ENCODE measurements around the gene TRAF1.

The TRAF1 gene

DNA sequence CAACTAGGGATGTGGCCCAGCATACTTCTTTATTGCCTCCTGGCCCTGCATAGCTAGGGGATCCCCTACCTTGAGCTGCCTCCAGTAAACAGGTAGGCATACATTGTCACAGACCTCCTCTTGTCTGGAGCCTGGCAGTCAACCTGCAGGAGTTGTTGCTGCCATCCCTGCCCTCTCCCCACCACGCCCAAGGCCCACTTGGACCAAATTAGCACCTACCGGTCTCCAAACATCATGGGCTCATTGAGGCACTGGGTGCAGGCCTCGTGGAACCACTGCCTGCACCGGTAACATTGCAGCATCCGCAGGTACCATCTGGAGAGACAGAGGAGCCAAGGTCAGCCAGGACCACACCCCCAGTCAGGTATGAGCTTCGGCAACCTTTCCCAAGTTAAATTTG, 59.9 kb downstream of the TRAF1 start:
- no peak for DNase-seq

DNA sequence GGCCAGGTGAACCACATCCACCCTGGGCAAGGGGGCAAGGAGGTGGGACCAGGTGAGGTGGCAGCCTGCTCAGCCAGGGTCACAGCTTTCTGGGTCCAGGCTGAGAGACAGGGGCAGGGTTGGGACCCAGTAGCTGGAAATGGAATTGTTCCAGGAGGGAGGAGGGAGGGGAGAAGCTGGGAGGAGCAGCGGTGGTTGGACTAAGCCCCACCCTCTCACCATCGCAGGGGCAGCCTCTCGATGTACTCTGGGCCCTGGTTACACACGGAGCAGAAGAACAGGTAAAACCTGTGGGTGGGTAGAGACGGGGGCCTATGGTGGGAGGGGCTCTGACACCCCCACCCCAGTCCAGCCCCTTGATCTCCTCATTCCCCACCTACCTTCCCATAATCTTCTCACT, 60.8 kb downstream of the TRAF1 start:
- DNase-seq, result no peak

DNA sequence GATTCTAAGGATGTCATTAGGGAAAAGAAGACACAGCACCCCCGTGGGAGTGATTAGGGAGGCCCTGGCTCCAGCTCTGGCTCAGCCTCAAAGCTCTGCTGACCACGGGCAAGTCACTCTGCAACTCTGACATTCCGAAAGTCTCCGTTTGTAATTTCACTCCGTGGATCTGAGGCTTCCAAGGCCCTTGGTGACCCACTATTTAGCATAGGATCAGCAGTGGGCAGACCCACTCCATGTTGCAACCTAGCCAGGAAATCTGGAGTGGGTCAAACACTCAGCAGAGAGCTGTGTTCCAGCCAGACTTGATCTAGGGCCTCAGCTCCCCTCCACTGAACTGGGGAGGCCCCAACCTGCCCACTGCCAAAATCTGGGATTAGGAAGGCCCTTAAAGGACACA, 61.4 kb downstream of the TRAF1 start:
- DNase-seq, result no peak

DNA sequence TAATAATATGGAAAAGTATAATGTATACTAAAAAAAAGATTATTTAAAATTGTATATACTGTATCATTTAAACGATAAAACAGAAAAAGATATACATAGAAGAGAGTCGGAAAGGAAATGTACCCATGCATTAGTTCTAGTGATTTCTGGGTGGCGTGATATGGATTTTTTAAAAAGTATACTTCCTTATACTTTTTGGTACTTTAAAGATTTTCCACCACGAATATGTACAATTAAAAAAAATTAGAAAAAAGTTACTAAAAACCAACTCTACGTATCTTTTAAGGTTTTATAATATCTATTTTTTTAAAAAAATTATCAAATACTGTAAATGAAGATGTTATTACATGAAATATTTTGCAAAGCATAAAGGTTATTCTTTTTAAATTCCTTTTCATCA, 61.9 kb downstream of the TRAF1 start:
- no peak for DNase-seq

DNA sequence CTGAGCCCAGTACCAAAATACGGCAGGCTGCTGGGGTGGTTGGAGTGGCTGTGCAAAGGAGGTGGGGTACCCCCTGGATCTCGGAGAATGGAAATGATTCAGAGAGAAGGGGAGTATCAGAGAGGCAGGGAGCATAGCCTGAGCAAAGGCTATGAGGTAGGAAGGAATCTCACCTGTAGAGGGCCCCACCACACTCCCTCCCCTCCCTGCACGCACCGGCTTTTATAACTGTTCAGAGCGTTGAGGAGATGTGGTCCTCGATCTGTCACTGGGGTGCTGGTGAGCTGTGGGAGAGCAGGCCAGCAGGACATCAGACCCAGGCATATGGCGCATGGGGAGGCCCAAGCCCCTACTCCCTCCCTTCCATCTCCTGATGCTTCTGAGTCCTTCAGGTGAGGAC, 62.8 kb downstream of the TRAF1 start:
- no peak for DNase-seq

DNA sequence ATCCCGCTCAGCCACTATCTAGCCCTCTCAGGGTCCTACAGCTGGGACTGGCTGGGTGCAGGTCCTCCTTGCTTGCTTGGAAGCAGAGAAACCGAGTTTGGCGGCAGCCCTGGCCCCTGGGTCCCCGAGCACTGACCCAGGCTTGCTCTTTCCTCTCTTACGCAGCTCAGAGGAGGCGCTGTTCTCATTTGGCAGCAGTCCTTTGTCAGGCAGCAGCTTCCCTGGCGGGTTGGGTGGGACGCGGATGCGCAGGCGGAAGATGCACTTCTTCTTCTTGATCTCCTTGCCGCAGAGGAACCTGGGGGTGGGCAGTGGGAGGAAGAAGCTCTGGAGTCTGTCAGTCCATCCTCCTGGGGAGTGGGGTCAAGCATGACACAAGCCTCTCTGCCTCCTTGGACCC, 64.1 kb downstream of the TRAF1 start:
- no peak for DNase-seq

DNA sequence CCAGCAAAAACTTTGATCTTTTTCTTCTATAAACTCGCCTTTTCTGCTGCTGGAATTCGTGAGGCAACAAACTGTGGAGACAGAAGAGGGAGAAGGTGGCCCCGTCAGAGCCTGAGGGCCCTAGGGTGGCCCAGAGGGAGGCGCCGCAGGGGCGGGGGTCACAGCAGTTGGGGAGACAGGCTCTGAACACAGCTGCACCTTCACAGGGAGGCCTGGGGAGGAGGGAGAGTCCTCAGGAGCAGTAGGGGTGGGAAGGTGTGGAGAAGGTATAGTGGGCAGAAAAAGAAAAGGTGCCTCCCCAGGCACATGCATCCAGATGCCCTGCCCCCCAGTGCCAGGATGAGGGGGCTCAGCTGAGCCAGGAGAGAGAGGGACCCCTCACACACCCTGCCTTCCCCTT, 64.7 kb downstream of the TRAF1 start:
- DNase-seq, result no peak

DNA sequence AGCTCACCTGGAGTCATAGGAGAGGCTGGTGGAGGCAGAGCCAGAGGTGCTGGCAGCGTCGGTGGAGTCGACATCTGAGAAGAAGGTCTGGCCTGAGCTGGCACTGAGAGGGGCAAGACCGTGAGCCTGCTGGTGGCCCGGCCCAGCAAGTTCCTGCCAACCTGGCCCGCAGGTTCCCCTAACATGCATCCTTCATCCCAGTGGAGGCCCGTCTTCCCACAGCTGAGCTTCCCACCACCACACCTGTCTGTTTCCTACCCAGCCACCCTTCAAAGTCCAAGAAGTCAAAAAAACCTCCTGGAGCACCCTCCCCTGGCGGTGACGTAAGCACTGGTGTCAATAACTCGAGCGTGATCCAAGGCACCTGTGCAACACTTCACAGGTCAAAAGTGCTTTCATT, 66.5 kb downstream of the TRAF1 start:
- DNase-seq, result no peak

DNA sequence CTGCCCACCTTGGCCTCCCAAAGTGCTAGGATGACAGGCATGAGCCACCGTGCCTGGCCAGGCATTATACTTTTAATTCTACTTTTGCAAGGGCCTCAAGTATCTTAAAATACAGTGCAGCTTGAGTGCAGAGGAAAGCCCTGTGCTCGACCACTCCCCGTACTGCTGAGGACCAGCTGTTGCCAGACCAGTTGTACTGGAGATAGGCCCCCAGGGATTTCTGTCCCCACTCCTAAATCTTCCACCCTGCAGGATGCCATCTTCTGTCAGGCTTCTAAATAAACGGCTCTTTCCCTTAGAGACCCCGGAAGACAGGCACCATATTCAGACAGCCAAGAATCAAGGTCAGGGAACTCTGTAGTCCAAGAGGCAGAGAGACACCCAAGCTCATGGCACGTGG, 67.2 kb downstream of the TRAF1 start:
- DNase-seq, result no peak

DNA sequence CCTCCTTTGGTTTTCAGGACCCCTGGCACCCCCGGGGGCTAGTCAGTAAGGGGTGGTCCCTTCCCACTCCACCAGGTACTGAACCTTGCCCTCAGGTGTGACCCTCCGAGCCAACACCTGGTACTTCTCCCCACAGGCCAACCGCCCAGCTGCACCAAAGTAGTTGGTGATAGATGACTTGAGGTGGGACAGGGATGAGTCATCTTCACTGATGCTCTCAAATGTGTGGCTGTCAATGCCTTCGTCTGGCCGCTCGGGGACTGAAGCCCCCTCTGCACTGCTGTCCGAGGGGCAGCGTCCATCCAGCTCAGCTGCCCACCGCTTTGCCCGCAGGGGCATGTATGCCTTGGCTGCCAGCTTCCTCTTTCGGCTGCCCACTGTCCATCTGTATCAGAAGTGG, 68.7 kb downstream of the TRAF1 start:
- DNase-seq, result no peak

DNA sequence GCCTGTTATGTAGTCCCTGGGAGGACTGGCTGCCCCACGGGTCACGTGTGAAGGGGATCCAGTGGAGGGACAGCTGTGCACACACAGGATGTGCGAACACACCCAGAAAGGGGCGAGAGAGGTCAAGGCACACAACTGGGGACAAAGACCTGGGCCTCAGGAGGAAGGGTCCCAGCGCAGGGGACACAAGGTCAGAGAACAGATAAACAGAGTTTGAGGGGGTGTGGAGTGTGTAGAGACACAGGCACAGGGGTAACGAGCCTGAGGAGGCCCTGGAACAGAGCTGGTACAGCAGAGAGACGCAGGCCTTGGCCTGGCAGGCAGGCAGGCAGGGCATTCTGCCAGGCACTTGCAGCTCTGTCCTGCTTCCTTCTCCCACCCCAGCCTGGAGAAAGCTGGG, 69.1 kb downstream of the TRAF1 start:
- no peak for DNase-seq

DNA sequence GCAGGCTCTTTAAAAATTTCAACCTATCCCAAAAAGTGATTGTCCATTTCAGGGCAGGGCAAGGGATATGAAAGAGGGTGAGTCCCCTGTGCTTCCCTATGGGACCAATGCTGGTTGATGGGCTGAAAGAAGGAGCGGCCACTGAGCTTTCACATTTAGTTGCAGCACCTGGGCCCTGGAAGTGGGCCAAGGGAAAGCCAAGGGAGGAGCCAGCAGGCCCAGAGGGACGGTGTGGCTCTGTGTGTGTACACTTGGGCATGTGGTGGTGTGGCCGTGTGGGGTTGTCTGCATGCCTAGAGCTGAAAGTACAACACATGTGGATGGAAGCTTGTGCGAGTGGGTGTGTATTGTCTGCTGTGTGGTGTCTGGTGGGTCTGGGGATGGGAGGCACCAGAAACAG, 69.9 kb downstream of the TRAF1 start:
- DNase-seq, result no peak

DNA sequence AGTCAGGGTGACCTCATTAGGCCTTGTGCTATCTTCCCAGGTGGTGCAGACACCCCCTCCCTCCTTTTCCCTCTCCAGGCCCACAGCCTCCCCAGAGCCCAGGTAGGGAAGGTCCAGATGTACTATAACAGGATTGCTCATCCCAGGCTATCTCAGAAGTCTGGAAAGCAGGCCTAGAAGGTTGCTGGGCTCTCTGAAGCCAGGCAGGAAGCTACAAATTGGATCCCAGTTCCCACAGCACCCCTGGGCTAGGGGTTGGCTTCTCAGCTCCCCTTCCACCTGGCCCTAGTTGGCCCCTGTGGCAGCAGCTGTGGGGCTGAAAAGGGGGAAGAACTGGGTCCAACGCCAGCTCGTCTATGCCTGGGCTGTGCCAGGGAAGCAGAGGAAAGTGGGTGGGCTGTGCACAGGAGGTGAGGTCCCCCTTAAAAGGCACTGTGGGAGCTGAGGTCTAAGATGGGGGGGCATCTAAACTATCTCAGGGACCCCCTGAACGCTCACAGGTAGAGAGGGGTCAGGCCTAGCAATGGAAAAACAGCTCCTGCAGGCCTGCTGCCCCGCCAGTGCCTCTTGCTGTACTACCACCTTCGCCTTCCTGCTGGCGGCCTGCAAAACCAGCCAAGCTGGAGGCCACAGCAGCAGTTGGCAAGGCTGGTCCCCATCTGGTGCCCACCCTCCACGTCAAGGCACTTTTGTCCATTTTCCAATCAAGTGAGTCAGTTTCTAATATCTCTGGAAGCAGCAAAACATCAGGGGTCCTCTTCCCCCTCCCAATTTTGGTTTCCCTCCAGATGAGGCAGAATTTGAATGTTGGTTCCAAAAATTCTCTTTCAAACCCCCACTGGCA, 70.5 kb downstream of the TRAF1 start:
- DNase-seq, result no peak

DNA sequence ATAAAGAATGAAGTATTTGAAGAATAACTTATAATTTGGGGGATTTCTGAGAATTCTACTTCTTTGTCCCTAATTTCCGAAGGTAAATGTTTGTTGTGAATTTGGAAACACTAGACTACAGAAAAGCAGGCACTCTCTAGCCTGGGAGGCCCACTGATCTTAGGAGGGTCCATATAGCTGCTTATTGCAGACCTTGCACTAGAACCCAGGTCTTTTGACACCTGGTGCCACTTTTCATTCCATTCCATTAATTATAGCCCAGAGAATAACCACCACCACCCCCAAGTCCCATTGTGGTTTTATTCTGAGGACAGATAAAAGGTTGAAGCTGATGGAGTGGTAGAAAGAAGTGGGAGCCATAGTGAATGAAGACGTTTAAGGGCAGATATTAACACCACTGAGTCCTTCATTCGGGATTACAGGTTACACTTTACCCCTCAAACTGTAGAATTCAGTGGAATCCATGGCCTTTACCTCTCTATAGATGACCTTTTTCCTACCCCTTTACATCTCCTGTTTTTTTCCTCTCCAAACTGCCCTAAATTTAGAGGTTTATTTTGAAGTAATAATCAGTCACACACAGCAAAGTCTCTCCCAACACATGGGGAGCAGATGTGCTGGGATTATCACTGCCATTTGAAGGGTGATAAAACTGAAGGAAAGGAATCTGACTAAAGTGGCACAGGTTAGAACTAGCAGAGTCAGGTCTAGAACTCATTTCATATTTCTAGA, 71.8 kb downstream of the TRAF1 start:
- no peak for DNase-seq

DNA sequence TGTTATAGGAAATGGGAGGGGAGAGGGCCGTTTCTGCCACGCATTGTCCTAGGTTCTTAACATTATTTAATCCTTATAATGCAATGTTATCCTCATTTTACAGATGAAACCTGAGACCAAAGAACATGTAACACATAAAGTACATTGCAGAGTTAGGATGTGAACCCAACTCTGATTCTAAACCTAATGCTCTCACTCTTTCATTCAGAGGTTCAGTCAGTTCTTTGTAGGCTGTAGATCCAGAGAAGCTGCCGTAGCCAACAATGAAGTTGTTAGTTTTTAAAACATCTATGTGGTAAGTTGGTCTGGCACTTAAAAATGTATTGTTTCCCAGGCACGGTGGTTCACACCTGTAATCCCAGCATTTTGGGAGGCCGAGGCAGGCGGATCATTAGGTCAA, 73.4 kb downstream of the TRAF1 start:
- no peak for DNase-seq
